ENCODE data around the gene LYRM4. TPM values are rescaled to one million over a fixed set of nuclear protein-coding genes. Genes with fewer than 3 reads are reported as not detected.

The LYRM4 gene
- total RNA-seq, 1 experiment from 2014 or later = 44.3 TPM

GRCh38 chr6:5277589-5277988 lies 16.8 kb upstream of the LYRM4 start:
- H3K9ac ChIP-seq (ENCODE audit: extremely low read depth, insufficient read length, low read length) = no peak overlapping the region
- H2BK20ac ChIP-seq (ENCODE audit: low read depth, low read length, poor library complexity, severe bottlenecking) = no peak overlapping the region
- no peak overlapping the region for H2AK5ac ChIP-seq (ENCODE audit: insufficient read length, low read length)
- peaks cover 5% of the 10 kb centered on the region for H3K79me1 ChIP-seq (ENCODE audit: insufficient read depth, low read depth, low read length, poor library complexity, severe bottlenecking)
- H3T11ph ChIP-seq (ENCODE audit: low read length) = no peak overlapping the region
- H2BK5ac ChIP-seq (ENCODE audit: insufficient read length, low read length) = no peak overlapping the region
- no peak overlapping the region for H3K23ac ChIP-seq (ENCODE audit: insufficient read length, low read depth, low read length)
- no CpG with 5 or more reads among the region's 3 CpGs for WGBS (ENCODE audit: extremely low coverage, insufficient read length, low lambda C conversion rate)
- H3K23me2 ChIP-seq (ENCODE audit: insufficient read length, low read depth, low read length, poor library complexity, severe bottlenecking) = no peaks in the 10 kb centered on the region
- H3K27ac Mint-ChIP-seq = no peak overlapping the region
- H3K27me3 Mint-ChIP-seq (ENCODE audit: low read depth) = no peaks in the 10 kb centered on the region
- no peak overlapping the region for H4K91ac ChIP-seq (ENCODE audit: insufficient read length, low read depth, low read length)
- H3K56ac ChIP-seq (ENCODE audit: insufficient read length, low read depth, low read length) = no peak overlapping the region
- no peak overlapping the region for H2BK15ac ChIP-seq (ENCODE audit: low read depth, low read length)
- H3K18ac ChIP-seq (ENCODE audit: insufficient read length, low read depth, low read length) = no peak overlapping the region
- H2AFZ ChIP-seq (ENCODE audit: low read length) = no peak overlapping the region
- H2BK12ac ChIP-seq (ENCODE audit: insufficient read length, low read depth, low read length) = no peak overlapping the region
- peaks cover 2% of the 10 kb centered on the region; the same call in 1 of the 2 replicates for H3K4me1 ChIP-seq (ENCODE audit: insufficient read depth, low read length)
- H3K27me3 ChIP-seq (ENCODE audit: insufficient read depth, low read length) = no peaks in the 10 kb centered on the region
- no peaks in the 10 kb centered on the region for H3K9me3 Mint-ChIP-seq
- H3K36me3 Mint-ChIP-seq (ENCODE audit: insufficient read depth in 1 of 3, low read depth in 3 of 3) = no peaks in the 10 kb centered on the region
- H2BK120ac ChIP-seq (ENCODE audit: low read depth, low read length, poor library complexity, severe bottlenecking) = no peak overlapping the region
- H3K4me1 Mint-ChIP-seq = peaks cover 17 to 23% of the 10 kb centered on the region in 2 experiments
- H3K4me2 ChIP-seq (ENCODE audit: insufficient read depth, insufficient read length, low read length) = no peak overlapping the region
- no peak overlapping the region for H3K4me3 Mint-ChIP-seq
- H4K5ac ChIP-seq (ENCODE audit: insufficient read length, low read depth, low read length) = no peak overlapping the region
- no peak overlapping the region for H3K27ac ChIP-seq (ENCODE audit: insufficient read length, low read depth, low read length)
- no peak overlapping the region for H3K14ac ChIP-seq (ENCODE audit: insufficient read depth, low read length)
- TF ChIP-seq CTCF (conservative IDR thresholded peaks at IDR 0.05) = no peak
- H3K9me3 ChIP-seq (ENCODE audit: control insufficient read depth, low read depth, low read length) = no peaks in the 10 kb centered on the region
- no peak for DNase-seq
- H3K79me2 ChIP-seq (ENCODE audit: insufficient read depth, low read length) = no peaks in the 10 kb centered on the region
- no peaks in the 10 kb centered on the region for H4K20me1 ChIP-seq (ENCODE audit: control insufficient read depth, insufficient read depth, insufficient read length)
- no peak overlapping the region for H3K4ac ChIP-seq (ENCODE audit: low read depth, low read length)
- no peak overlapping the region for H4K8ac ChIP-seq (replicated peaks; ENCODE audit: insufficient read length, low read depth, low read length)

All from H9 (cell line).